Embryonic facial prominence (tissue), 1 donor: ENCODE measurements around the gene MYO1G.
"Not testable (repeated sequence)": the region's sequence is repeated elsewhere in the genome, so short reads cannot be mapped to it uniquely, and the experiment has no call there.

Experiments used
- DNase-seq: peaks from one replicate; pipeline ENCODE4 v3.0.0-alpha.2; 2016; ENCODE audit errors: extremely low spot score

MYO1G gene

DNA sequence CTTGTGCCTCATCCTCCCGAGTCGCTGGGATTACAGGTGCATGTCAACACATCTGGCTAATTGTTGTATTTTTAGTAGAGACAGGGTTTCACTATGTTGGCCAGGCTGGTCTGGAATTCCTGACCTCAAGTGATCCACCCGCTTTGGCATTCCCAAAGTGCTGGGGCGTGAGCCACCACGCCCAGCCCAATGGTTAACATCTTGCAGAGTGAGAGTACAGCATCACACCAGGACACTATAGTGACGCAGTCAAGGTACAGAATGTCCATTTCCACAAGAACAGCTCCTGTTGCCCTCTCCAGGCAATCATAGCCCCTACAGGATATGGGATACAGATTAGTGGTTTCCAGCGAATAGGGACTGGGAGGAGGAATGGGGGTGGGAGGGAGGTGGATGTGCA is 34.0 kb downstream of the MYO1G start:
- DNase-seq = no peak

DNA sequence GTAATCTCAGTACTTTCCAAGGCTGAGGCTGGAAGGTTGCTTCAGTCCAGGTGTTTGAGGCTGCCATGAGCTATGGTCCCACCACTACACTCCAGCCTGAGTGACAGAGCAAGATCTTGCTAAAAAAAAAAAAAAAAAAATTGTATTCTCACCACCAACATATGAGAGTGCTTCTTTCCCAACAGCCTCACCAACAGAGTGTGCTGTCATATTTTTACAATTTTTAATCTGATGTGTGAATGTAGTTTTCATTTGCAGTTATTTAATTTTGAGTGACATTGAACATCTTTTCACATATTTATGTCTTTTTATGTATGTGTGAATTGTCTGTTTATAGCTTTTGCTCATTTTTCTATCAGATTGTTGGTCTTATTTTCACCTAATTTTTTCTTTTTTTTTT is 35.2 kb downstream of the MYO1G start:
- no peak for DNase-seq

DNA sequence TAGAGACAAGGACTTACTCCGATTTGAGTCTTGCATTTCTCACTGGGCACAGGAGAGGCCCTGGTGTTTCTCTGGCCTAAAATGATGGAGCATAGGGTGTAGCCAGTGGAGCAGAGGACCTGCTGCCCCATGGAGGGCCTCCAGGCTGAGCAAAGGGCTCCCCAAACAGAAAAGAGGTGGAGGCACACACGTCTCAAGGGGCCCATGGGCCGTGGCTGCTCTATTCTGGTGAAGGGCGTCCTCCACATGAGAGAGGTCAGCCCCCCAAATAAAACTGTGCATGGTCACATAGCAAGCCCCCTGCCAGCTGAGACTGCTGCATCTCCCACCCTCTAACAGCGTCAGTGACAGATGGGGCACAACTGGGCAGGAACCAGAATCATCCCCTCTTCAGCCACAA is 41.4 kb downstream of the MYO1G start:
- no peak for DNase-seq

DNA sequence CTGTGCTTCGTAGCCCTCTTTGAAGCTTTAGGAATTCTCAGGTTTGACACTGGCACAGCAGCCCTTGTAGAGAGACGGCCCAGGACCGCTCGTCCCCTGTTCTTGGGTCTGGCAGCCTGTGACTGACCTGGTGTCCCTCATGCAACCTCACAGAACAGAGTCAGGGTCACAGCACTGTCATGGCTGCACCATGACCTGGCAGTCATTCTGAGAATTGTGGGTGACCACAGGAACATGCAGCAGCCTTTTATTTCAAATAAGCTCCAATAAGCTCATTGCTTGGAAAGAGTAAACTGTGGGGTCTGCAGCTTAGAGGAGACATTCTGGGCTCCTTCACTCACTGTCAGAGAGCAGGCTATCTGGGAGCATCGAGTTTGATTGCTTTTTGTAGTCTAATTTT is 42.5 kb downstream of the MYO1G start:
- DNase-seq = no peak

DNA sequence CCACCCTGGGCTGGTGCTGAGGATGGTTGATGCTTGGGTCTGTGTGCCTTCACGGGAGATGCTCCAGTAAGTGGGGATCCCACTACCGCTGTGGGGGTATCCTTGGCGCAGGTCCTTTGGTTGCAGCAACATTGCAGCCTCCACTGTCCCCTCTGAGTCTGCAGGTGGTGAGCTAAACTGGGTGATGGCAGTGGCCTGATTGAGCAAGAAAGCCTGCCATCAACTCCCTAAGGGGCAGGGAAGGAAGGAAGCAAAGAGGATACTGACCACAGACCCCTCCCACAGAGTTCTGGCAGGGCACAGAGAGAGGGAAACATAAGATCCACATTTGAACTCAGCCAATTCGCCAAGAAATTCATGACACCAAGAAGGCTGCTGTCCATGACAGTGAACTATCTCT is 43.2 kb downstream of the MYO1G start:
- no peak for DNase-seq

DNA sequence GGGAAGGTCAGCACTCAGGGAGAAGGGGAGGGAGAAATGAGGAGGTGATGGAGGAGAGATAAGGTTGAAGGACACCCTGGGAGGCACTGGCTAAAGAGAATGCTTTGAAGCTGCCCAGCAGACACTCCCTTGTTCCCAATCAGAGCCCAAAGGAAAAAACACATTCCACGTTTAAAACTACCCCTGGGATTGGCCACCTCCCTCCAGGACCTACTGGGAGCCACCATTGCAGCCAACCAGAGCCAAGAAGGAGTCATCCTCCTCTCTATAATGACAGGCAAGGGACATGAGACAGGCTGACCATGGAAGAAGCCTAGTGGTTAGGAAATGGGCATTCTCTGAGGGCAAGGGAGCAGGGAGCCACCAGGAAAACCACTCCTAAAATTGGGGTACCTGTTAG is 43.8 kb downstream of the MYO1G start:
- DNase-seq = no peak

DNA sequence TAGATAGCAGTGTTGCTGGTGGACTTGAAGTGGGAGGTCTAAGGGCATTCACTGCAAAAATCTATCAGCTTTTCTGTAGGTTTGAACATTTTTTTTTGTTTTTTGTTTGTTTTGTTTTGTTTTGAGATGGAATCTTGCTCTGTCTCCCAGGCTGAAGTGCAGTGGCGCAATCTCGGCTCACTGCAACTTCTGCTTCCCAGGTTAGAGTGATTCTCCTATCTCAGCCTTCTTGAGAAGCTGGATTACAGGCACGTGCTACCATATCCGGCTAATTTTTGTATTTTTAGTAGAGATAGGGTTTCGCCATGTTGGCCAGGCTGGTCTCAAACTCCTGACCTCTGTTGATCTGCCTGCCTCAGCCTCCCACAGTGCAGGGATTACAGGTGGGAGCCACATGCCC is 44.3 kb downstream of the MYO1G start:
- DNase-seq = not testable (repeated sequence)

DNA sequence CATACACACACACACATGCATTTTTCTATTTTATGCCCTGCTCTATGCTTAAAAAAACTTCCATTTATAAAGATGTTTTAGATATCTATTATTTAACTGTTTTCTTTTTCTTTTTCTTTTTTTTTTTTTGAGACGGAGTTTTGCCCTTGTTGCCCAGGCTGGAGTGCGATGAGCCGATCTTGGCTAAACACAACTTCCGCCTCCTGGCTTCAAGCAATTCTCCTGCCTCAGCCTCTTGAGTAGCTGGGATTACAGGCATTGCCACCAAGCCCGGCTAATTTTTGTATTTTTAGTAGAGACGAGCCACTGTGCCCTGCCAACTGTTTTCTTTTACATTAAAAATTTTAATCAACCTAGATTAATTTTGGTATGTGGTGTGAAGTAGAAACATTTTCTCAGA is 47.9 kb downstream of the MYO1G start:
- DNase-seq = no peak

DNA sequence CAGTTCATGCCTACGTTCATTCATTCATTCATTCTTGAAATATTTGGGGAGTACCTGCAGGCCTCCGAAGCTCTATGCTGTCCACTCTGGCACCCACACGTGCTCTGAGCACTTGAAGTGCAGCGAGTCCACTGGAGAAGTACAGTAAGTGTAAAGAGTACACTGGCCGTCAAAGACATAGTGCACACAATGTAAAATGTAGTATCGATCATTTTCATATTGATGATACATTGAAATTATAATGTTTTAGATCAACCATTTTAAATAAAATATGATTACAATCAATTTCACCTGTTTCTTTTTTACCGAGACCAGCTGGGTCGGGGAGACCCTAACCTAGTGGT is 56.5 kb downstream of the MYO1G start:
- no peak for DNase-seq

DNA sequence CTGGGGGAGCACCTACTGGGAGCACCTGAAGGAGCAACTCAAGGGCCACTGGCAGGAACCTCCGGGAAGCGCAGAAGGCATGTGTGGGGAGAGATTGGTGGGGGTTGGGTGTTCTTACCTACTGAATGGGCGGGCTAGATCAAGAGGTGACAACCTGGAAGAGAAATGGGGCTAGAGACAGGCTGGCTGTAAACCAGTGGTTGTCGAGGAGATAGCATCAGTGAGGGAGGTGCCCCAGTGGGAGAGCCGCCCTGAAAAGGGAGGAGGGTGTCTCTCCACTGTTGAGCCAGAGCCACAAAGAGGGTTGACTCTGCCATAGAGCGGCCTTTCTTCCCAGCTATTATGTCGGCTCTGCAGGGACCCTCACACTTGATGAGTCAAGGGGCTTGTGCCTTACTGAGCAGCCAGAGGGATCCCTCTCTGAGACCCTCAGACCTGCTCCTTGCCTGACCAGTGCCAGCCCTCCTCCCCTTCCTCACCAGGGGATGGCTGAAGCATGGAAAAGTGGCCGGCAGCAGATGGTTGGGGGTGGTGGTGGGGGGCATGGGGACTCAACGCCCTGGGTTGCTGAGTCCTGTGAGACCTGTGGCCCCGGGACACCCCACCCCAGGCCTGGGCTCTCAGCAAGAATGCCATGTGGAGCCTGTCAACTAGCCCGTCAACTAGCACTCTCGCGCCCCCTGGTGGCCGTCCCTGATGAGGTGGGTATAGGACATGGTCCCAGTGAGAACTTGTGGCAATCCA is 57.0 kb downstream of the MYO1G start:
- DNase-seq = no peak

DNA sequence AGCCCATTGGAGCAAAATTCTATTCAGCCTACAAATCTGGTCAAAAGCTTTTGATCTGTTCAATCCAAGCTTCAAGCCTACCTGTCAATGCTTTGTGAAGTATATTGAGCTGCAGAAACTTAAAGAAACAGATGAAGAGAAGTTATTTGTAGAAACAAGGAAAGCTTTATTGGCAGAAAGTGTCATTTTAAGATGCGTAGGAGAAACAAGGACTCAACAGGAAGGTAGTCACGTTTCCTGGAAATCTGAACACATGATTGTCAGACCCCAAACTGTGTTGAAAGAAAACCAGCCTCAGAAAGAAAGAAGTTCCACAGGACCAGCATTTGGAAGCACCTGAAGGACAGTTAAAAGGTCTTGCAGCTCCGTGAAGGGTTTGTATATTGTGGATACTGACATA is 58.7 kb downstream of the MYO1G start:
- no peak for DNase-seq

DNA sequence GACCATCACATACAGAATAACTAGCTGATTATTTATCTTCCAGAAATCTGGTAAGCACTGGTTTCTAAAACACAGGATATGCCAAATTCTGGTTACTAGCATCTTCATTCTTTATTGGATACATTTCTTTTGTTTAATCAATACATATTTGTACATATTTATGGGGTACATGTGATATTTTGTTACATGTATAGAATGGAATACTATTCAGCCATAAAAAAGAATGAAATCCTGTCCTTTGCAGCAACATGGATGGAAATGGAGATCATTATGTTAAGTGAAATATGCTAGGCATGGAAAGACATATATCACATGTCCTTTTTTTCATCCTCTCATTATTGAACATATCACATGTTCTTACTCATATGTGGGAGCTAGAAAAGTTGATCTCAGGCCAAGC is 60.8 kb downstream of the MYO1G start:
- no peak for DNase-seq

DNA sequence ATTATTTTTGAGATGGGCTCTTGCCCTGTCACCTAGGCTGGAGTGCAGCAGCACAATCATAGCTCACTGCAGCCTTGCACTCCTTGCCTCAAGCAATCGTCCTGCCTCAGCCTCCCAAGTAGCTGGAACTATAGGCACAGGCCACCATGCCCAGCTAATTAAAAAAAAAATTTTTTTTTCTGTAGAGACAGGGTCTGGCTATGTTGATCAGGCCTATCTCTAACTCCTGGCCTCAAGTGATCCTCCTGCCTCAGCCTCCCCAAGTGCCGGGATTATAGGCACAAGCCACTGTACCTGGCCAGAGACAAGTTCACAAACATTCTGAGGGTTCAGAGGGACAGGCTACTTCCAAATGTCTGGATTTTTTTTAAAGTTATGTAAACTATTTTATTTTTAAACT is 61.4 kb downstream of the MYO1G start:
- DNase-seq = no peak

DNA sequence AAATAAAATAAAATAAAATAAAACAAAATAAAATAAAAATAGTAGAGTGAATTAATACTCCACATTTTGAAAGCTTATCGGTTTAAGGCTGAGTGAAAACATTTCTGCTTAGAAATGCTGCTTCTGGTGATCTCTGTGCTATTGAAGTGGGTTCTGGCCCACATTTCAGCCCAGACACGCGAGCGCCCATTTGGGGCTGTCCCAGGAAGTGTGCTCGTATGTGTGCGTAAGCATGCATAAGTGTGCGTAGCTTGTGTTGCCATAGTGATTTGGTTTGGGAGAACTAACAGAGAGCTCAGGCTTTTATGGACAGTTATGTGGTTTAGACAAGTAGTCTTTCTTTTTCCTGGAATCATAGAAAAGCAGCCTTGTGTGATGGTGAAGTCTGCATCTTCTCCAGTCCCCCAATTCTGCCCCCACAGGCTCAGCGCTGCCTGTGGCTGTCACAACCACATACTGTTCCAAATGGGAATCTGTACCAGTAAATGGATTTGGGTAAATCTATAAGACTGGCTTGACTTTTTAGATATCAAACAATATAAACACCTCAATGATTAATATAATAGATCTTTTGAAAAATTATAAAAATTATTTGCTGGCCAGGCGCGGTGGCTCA is 63.7 kb downstream of the MYO1G start:
- no peak for DNase-seq

DNA sequence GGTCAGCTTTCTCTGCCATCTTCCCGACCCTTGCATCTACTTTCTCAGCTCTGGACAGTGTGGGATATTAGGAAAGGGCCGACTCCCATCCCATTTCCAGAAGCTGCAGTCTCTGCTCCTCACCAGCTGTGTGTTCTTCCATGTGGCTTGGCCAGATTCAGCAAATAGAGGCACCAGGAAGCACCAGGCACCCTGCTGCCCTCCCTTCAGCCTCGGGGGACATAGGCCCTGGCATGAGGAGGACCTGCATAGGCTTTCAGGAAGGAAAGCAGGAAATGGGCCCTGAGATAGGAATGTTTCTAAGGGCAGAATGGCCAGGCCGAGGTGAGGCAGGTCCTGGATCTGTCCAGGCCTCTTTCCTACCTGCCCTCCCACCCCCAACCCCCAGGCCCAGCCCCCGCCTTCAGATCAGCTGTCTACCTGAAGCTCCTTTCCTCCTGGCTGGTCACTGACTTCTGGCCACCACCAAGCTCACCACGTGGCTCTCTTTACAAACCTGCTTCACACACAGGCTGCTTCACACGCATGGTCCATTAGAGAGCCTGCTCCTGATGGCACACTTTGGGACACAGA is 66.0 kb downstream of the MYO1G start:
- DNase-seq = no peak
